Spinal cord (tissue), 10 donors: ENCODE results near the gene AFF2. TPM values are rescaled to one million over a fixed set of nuclear protein-coding genes. Genes with fewer than 3 reads are reported as not detected.
"Not testable (repeated sequence)": the region's sequence is repeated elsewhere in the genome, so short reads cannot be mapped to it uniquely, and the experiment has no call there.

Experiments used
- DNase-seq, 6 donors: peaks; one replicate each; pipeline versions ENCODE4 v3.0.0 to v3.0.0-alpha.2; 2013 to 2015; ENCODE audit warnings: low spot score in 6 of 6, low read depth in 4 of 6
- H3K27ac ChIP-seq: one replicate; pipeline ENCODE4 v1.5.1; 2013; ENCODE audit warnings: low read depth, low read length, control low read depth
- H3K27me3 ChIP-seq: one replicate; pipeline ENCODE4 v1.6.1; 2013; ENCODE audit warnings: low read length; ENCODE audit not compliant: control insufficient read depth, insufficient read depth
- H3K36me3 ChIP-seq: one replicate; pipeline ENCODE4 v1.6.1; 2013; ENCODE audit warnings: low read length; ENCODE audit not compliant: control insufficient read depth, insufficient read depth
- H3K4me1 ChIP-seq: one replicate; pipeline ENCODE4 v1.6.1; 2013; ENCODE audit warnings: low read length; ENCODE audit not compliant: control insufficient read depth, insufficient read depth
- H3K4me3 ChIP-seq: one replicate; pipeline ENCODE4 v1.5.1; 2013; ENCODE audit warnings: low read depth, low read length, control low read depth
- H3K9me3 ChIP-seq: one replicate; pipeline ENCODE4 v1.6.1; 2013; ENCODE audit warnings: low read length; ENCODE audit not compliant: control insufficient read depth, insufficient read depth
- WGBS: methylation state at CpG from one replicate; pipeline ENCODE4 v1.1.5; 2013; ENCODE audit warnings: missing lambda C conversion rate; ENCODE audit not compliant: insufficient coverage; 5-methylcytosine and 5-hydroxymethylcytosine counted together
- polyA plus RNA-seq, 2 donors: library from polyadenylated mRNA; unstranded; fragments of 120-200 nt; gene quantifications; one replicate each; pipeline ENCODE4 v1.2.1, GENCODE V29; 2013; ENCODE audit not compliant: insufficient read length in 2 of 2
- total RNA-seq, 2 donors: library from RNA; depleted of rRNA in 1 of 2; stranded (reverse); fragments of 120-200 nt in 1 of 2; fragments of >200 nt in 1 of 2; gene quantifications; one replicate each; pipeline versions ENCODE4 v1.2.3 to v1.2.4, GENCODE V29; 2013 to 2014
- donor health status: healthy.

AFF2 gene
- total and polyA plus RNA-seq, 4 donors, result 14.5 to 49.8 (median 33.1) TPM

DNA sequence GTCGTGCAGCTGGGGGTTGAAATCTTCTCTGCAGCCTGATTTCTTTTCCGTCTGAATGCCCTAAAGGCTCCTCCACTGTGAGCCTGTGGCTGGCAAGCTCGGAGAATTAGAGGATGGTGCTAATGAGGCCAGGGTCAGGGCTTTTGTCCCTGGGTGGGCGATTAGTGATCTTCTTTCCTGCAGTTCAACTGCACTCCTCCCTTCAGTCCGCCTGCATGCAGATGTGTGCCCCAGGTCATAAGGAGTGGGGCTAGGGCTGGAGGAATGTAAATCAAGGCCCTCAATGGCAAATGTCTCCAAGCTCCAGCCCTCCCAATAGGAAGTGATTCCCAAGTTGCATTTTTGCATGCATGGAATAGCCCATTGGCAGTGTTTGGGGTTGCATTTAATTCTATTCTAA lies 405.0 kb downstream of the AFF2 start:
- Histone ChIP-seq H3K36me3 (no peaks in the 10 kb centered on the region), H3K27ac (no peak overlapping the region), H3K9me3 (no peaks in the 10 kb centered on the region), H3K4me3 (no peak overlapping the region), H3K4me1 (no peaks in the 10 kb centered on the region), H3K27me3 (peaks cover 2% of the 10 kb centered on the region)
- 44% methylated on average over 3 of the region's 5 CpGs for WGBS
- no peak for DNase-seq

DNA sequence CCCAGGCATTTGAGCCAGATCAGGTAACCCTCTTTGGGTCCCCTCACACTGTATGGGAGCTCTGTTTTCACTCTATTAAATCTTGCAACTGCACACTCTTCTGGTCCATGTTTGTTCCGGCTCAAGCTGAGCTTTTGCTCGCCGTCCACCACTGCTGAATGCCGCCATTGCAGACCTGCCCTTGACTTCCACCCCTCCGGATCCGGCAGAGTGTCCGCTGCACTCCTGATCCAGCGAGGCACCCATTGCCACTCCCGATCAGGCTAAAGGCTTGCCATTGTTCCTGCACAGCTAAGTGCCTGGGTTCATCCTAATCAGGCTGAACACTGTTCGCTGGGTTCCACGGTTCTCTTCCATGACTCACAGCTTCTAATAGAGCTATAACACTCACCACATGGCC lies 406.2 kb downstream of the AFF2 start:
- H3K27ac ChIP-seq, DNase-seq, H3K4me3 ChIP-seq, H3K4me1 ChIP-seq, H3K27me3 ChIP-seq, H3K9me3 ChIP-seq, H3K36me3 ChIP-seq: not testable (repeated sequence)
- WGBS, result 85% methylated on average over 11 of the region's 11 CpGs

DNA sequence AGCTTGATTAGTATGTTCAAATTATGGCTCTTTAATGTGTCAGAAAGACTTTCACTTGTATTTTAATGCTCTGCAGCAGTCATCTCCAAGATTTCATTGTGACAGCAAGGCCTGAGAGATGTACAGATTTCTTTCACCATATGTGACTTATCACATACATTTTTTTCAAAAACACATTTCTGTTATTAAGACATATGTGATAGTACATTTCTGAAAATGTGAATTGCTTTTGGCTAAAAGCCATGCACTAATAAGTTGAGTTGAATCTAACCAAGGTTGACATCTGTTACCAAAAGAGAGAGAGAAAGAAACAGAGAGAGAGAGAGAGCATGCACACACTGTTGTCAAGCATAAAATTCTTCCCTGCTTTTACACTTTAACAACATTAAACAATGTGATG lies 409.3 kb downstream of the AFF2 start:
- peak in 2 of 6 donors; percentile 1 to 52 for DNase-seq
- Histone ChIP-seq H3K36me3 (no peaks in the 10 kb centered on the region), H3K4me3 (no peak overlapping the region), H3K27me3 (no peaks in the 10 kb centered on the region), H3K4me1 (no peaks in the 10 kb centered on the region), H3K9me3 (no peaks in the 10 kb centered on the region), H3K27ac (no peak overlapping the region)

DNA sequence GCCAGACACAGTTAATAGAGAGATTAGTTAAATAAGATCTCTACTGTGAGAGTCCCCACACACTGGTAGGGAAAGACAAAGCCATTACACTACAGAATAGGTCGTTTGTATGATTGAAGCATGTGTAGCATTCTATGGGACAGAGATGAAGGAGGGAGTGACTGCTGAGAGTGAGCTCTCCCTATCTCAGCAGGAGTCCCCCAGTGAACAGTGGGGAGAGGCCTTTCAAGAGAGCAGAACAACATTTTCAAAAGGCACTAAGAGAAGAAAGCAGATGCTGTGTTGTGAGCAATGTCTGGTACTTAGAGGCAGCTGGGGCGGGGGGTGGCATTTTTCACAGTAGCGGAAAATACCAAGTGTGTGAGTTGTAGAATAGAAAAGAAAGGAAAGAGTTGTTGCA lies 413.6 kb downstream of the AFF2 start:
- no peaks in the 10 kb centered on the region for H3K4me1 ChIP-seq
- peak in 1 of 6 donors; percentile 38 for DNase-seq
- H3K4me3 ChIP-seq, result no peak overlapping the region
- no peaks in the 10 kb centered on the region for H3K27me3 ChIP-seq
- H3K9me3 ChIP-seq, result no peaks in the 10 kb centered on the region
- WGBS, result 50% methylated on average over 2 of the region's 3 CpGs
- H3K36me3 ChIP-seq, result no peaks in the 10 kb centered on the region
- no peak overlapping the region for H3K27ac ChIP-seq

DNA sequence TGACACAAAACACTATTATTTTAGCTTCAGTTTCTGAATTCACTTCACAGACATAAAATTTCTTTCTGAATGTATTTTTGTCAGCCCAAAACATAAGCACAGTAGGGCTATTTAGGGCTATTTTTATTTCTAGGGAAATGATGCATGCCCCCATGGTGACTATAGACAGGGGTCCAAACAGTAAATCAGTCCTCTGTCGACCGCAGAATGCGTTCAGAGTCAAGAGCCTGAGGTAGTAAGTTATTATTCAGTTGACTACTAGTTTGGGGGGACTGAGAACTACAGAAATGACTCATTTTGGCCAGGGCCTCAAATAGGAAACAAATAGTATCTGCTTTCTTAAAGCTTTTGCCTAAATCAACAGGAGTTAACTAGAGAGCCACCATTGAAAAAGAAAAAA lies 414.4 kb downstream of the AFF2 start:
- WGBS, result 50% methylated on average over 3 of the region's 3 CpGs
- Histone ChIP-seq H3K36me3 (no peaks in the 10 kb centered on the region), H3K27ac (no peak overlapping the region), H3K9me3 (no peaks in the 10 kb centered on the region), H3K4me3 (no peak overlapping the region), H3K4me1 (no peaks in the 10 kb centered on the region), H3K27me3 (no peaks in the 10 kb centered on the region)
- DNase-seq, result no peak

DNA sequence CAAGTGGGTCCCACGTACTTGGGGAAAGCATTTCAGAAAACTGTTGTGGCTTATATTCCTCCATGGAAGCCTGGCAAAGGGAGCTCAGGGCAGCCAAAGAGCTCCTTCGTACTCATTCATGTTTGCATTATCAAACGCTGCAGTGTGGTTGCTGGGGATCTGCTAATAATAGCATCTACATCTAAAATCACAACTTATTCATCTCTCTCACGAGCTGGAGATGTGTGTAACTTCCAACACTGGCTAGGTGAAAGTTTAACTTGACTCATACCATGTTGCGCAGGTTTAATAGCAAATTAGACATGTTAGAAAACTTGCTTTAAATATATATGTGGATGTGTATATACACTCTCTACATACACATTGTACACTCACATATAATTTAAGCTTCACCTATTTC lies 415.1 kb downstream of the AFF2 start:
- Histone ChIP-seq H3K27ac (no peak overlapping the region), H3K4me3 (no peak overlapping the region), H3K36me3 (no peaks in the 10 kb centered on the region), H3K9me3 (no peaks in the 10 kb centered on the region), H3K4me1 (no peaks in the 10 kb centered on the region), H3K27me3 (no peaks in the 10 kb centered on the region)
- no peak for DNase-seq
- 18% methylated on average over 1 of the region's 5 CpGs for WGBS

DNA sequence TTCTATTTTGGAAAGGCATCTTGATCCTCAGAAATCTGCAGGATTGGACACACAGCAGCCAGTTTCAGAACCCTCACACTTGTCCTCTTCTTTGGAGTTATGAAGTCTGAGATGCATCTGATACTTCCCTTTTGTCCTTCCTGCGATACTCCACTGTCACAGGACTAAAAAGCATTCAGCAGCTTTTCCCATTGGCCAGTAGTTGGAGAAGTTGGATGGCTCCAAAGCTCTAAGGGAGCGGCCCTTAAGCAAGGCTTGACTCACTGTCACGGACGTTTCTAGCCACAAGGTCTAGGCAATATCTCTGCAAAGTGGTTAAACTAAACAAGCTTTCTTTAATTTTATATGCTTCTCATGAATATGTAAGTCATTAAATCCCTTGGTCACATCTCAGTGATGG lies 417.0 kb downstream of the AFF2 start:
- no peaks in the 10 kb centered on the region for H3K27me3 ChIP-seq
- no peaks in the 10 kb centered on the region for H3K36me3 ChIP-seq
- no CpG with 5 or more reads among the region's 4 CpGs for WGBS
- H3K4me1 ChIP-seq, result no peaks in the 10 kb centered on the region
- H3K9me3 ChIP-seq, result no peaks in the 10 kb centered on the region
- no peak overlapping the region for H3K4me3 ChIP-seq
- DNase-seq, result no peak
- H3K27ac ChIP-seq, result no peak overlapping the region

DNA sequence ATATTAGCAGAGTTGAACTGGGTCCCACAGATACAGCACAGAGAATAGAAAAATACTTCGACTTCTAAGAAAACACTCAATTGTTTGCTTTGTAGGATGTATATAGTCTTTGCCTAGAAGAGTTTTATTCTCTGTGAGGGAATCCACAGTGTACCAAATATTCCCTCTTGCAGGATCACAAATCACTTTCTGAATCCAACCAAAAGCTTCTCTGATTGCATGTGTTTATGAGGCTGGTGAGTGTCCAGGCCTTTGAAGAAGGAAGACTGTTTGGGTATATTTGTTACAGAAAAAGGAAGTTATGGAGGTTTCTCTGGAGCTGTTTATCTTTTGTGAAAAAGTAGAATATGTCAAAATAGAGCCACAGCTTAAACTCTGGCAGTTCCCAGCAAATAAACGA lies 423.2 kb downstream of the AFF2 start:
- Histone ChIP-seq H3K4me3 (no peak overlapping the region), H3K27ac (no peak overlapping the region), H3K36me3 (no peaks in the 10 kb centered on the region), H3K4me1 (no peaks in the 10 kb centered on the region), H3K9me3 (no peaks in the 10 kb centered on the region), H3K27me3 (no peaks in the 10 kb centered on the region)
- WGBS, result no CpG with 5 or more reads among the region's 2 CpGs
- DNase-seq, result no peak

DNA sequence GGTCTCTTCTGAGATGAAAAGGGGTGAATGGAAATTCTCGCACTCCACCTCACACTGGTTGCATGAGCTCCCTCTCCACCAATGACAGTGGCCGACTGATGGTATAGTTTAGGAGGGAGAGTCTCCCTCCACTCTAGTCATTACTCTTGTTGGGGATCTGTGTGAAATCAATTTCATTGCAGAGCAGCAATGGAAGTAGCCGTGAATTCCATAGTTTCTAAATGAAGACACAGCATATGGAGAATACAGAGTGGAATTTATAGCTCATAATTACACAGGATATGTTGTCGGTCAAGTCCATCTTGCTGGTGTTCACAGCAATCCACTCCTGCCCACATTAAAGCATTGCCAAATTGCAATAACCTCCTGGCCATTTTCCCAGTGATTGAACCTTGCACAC lies 426.0 kb downstream of the AFF2 start:
- Histone ChIP-seq H3K4me3 (no peak overlapping the region), H3K4me1 (no peaks in the 10 kb centered on the region), H3K27me3 (no peaks in the 10 kb centered on the region), H3K9me3 (no peaks in the 10 kb centered on the region), H3K27ac (no peak overlapping the region), H3K36me3 (no peaks in the 10 kb centered on the region)
- WGBS, result 80% methylated on average over 1 of the region's 4 CpGs
- peak in 1 of 6 donors; percentile 8 for DNase-seq

DNA sequence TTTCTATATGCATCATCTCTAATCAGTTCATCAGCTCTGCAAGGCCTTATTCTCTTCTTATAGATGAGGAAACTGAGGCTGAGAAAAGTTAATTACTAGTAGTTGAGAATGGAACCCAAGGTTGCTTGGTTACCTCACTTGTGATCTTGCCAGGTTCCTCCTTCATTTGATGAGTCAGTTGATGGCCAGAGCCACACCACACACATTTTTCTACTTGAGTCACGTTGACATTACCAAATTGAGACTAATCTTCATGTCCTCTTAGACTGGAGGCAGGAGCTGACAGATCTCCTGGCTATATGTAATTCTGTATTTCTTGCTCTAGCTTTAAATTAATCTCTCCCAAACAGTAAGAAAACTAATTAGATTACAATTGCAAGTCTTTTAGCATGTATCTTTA lies 428.4 kb downstream of the AFF2 start:
- H3K27me3 ChIP-seq, result no peaks in the 10 kb centered on the region
- WGBS, result no CpG with 5 or more reads among the region's 1 CpG
- H3K27ac ChIP-seq, result no peak overlapping the region
- DNase-seq, result no peak
- H3K9me3 ChIP-seq, result no peaks in the 10 kb centered on the region
- no peak overlapping the region for H3K4me3 ChIP-seq
- H3K4me1 ChIP-seq, result no peaks in the 10 kb centered on the region
- H3K36me3 ChIP-seq, result no peaks in the 10 kb centered on the region
